HepG2 (cell line): ENCODE data around the gene APOC4. TPM values are rescaled to one million over a fixed set of nuclear protein-coding genes. Genes with fewer than 3 reads are reported as not detected.
A peak's percentile ranks its signal among the peaks of the same experiment; 100 is the strongest.

Experiments used
- ATAC-seq: fragments of 200-7000 bp; cut with Tn5 transposase; 3 replicates; pipeline ENCODE4 v1.9.1; 2020; ENCODE audit warnings: mild to moderate bottlenecking, moderate library complexity
- BruUV-seq: library from RNA; stranded (reverse); fragments of 400-500 nt; replicated peaks from 2 replicates; lab custom pipeline; 2021; lab: Mats Ljungman, UMichigan
- CTCF ChIA-PET: fragments of 300-600 bp; formaldehyde crosslinking; extraction: SDS; loops from one replicate; lab custom pipeline; 2021; ENCODE audit warnings: low total read pairs, inconsistent platforms, low intra/inter-chr PET ratio; lab: Yijun Ruan, JAX
- POLR2A ChIA-PET: fragments of 350-600 bp; sonication (Branson Sonifier 250); formaldehyde crosslinking; loops from one replicate; lab custom pipeline; 2020; ENCODE audit warnings: antibody characterized with exemption, inconsistent platforms; lab: Yijun Ruan, JAX
- DNase-seq: peaks from one replicate; pipeline ENCODE4 v3.0.0-alpha.2; 2015; ENCODE audit warnings: low spot score
- FAIRE-seq: peaks from 3 replicates; lab custom pipeline; 2011; peaks lifted over from hg19 to GRCh38; lab: Jason Lieb, UNC
- H2AFZ ChIP-seq: one replicate; pipeline ENCODE4 v1.6.1; 2011; ENCODE audit warnings: low read length, inconsistent platforms
- H3K27ac ChIP-seq: fragments of 300-600 bp; 3 replicates; pipeline ENCODE4 v1.8.0; 2011; ENCODE audit warnings: mixed run types, mild to moderate bottlenecking, mixed read lengths, low read length, inconsistent platforms; ENCODE audit not compliant: insufficient read depth; ENCODE audit errors: extremely low read length
- H3K27me3 ChIP-seq, 2 experiments: fragments of 200-600 bp in 1 of 2; 2 replicates in 1 of 2; 3 replicates in 1 of 2; pipeline versions ENCODE4 v1.6.0 to v1.8.0; 2011; ENCODE audit warnings: low read length in 2 of 2, mild to moderate bottlenecking in 2 of 2, moderate library complexity in 2 of 2, inconsistent platforms in 1 of 2; ENCODE audit not compliant: insufficient read depth in 2 of 2, control insufficient read depth in 1 of 2
- H3K36me3 ChIP-seq, 2 experiments: fragments of 200-600 bp in 1 of 2; replicated peaks in 1 of 2; 2 replicates in 1 of 2; 3 replicates in 1 of 2; pipeline versions ENCODE4 v1.5.1 to v1.8.0; 2011; ENCODE audit warnings: low read length in 2 of 2, inconsistent platforms in 1 of 2; ENCODE audit not compliant: insufficient read depth in 2 of 2, control insufficient read depth in 1 of 2
- H3K4me1 ChIP-seq: 2 replicates; pipeline ENCODE4 v1.5.1; 2012; ENCODE audit warnings: low read length, inconsistent platforms; ENCODE audit not compliant: insufficient read depth
- H3K4me2 ChIP-seq: 2 replicates; pipeline ENCODE4 v1.6.0; 2011; ENCODE audit warnings: low read depth, low read length, inconsistent platforms
- H3K4me3 ChIP-seq, 3 experiments: fragments of 200-600 bp in 1 of 3; sonication (generic), shearing (Covaris generic) in 1 of 3; replicated peaks in 1 of 3; 2 replicates each; pipeline ENCODE4 v1.5.1; 2011 to 2016; ENCODE audit warnings: low read length in 3 of 3, inconsistent platforms in 2 of 3, low read depth in 2 of 3, mild to moderate bottlenecking in 2 of 3, control low read depth in 1 of 3, mixed read lengths in 1 of 3; ENCODE audit not compliant: insufficient read depth in 1 of 3
- H3K79me2 ChIP-seq: one replicate; pipeline ENCODE4 v1.6.1; 2011; ENCODE audit warnings: low read length, inconsistent platforms; ENCODE audit not compliant: insufficient read depth
- H3K9ac ChIP-seq: 2 replicates; pipeline ENCODE4 v1.6.0; 2011; ENCODE audit warnings: mild to moderate bottlenecking, low read depth, low read length, inconsistent platforms; ENCODE audit not compliant: insufficient read depth
- H3K9me3 ChIP-seq: 2 replicates; pipeline ENCODE4 v1.5.1; 2012; ENCODE audit warnings: mild to moderate bottlenecking, low read length
- H4K20me1 ChIP-seq: 2 replicates; pipeline ENCODE4 v1.6.0; 2011; ENCODE audit warnings: inconsistent platforms, mild to moderate bottlenecking, low read length, moderate library complexity; ENCODE audit not compliant: insufficient read depth
- NCOA1 ChIP-seq: sonication (generic); formaldehyde crosslinking; IDR thresholded peaks from 2 replicates; pipeline ENCODE4 v1.9.0; 2021; ENCODE audit warnings: missing genetic modification reagents
- SP2 ChIP-seq: sonication (generic); formaldehyde crosslinking; IDR thresholded peaks from 2 replicates; pipeline ENCODE4 v1.5.1; 2020; ENCODE audit warnings: mild to moderate bottlenecking, missing genetic modification reagents
- TRIM22 ChIP-seq: fragments of 450-650 bp; IDR thresholded peaks from 2 replicates; pipeline ENCODE4 v1.6.1; 2017
- YY1 ChIP-seq: IDR thresholded peaks from 2 replicates; pipeline ENCODE4 v1.6.1; 2011; ENCODE audit warnings: low read length, low read depth, moderate library complexity, mild to moderate bottlenecking; ENCODE audit not compliant: insufficient read depth, insufficient replicate concordance
- ZNF280B ChIP-seq: sonication (generic); formaldehyde crosslinking; IDR thresholded peaks from 2 replicates; pipeline ENCODE4 v1.5.0; 2020; ENCODE audit warnings: missing genetic modification reagents, mild to moderate bottlenecking, borderline replicate concordance
- WGBS: methylation state at CpG from one replicate; pipeline ENCODE4 v1.1.6; 2017; ENCODE audit warnings: low lambda C conversion rate; 5-methylcytosine and 5-hydroxymethylcytosine counted together
- in situ Hi-C: cut with HindIII; loops from 2 replicates; pipeline ENCODE4 v1.10.0; 2017; ENCODE audit warnings: low pct_unique_long_range_greater_than_20kb; ENCODE audit not compliant: extremely low pct_ligation_motif_present
- intact Hi-C: fragments of 100-400 bp; cut with micrococcal nuclease; formaldehyde crosslinking; loops from one replicate; pipeline ENCODE4 v1.10.0; 2022; ENCODE audit not compliant: unreplicated experiment
- polyA plus RNA-seq, 8 experiments: library from polyadenylated mRNA; depleted of rRNA in 3 of 8; stranded (reverse) in 7 of 8; unstranded in 1 of 8; fragments of >200 nt; fragmentation: Illumina TruSeq in 4 of 8; extraction: Trizol in 4 of 8; gene quantifications; 2 replicates each; pipeline versions ENCODE4 v1.2.1 to v1.2.3, GENCODE V29; 2011 to 2016; ENCODE audit warnings: low read depth in 4 of 8, missing spikeins in 1 of 8, mixed read lengths in 1 of 8; ENCODE audit not compliant: insufficient read depth in 1 of 8
- total RNA-seq, 5 experiments: library from RNA; depleted of rRNA; stranded (reverse); fragments of >200 nt; fragmentation: Illumina TruSeq; extraction: Trizol; gene quantifications; 2 replicates each; pipeline ENCODE4 v1.2.3, GENCODE V29; 2016; ENCODE audit warnings: low read depth in 1 of 5

APOC4 gene
- total and polyA plus RNA-seq, 2 of the 13 experiments (the other 11 are each of a cell fraction or from before 2014, with no cell fraction given), result 0.46 TPM; not detected in 1

GRCh38 chr19:44957526-44957925, 15.5 kb downstream of the APOC4 start:
- no peak for DNase-seq
- peak overlapping the region in 1 of 3 experiments; percentile 24; a peak in 1 of 6 replicates for H3K4me3 ChIP-seq
- H3K79me2 ChIP-seq, result peaks cover 65% of the 10 kb centered on the region
- peaks cover 47% of the 10 kb centered on the region for H3K4me1 ChIP-seq
- FAIRE-seq, result no peak
- peak overlapping the region; percentile 97; the same call in 1 of the 2 replicates for H3K9ac ChIP-seq
- in situ Hi-C loops (no loop called here), intact Hi-C loops (loop anchor here (10.0 kb wide), 1 partner anchor 113 kb away; the partner anchor contains the start of gene NECTIN2)
- peak overlapping the region; percentile 96 for H3K4me2 ChIP-seq
- H3K27ac ChIP-seq, result no peak overlapping the region
- WGBS, result 100% methylated on average over 4 of the region's 7 CpGs
- no peaks in the 10 kb centered on the region for H3K9me3 ChIP-seq
- no peak overlapping the region for H2AFZ ChIP-seq
- H3K36me3 ChIP-seq, result peaks cover 7 to 29% of the 10 kb centered on the region in 2 experiments
- CTCF ChIA-PET, result no interaction called here
- TF ChIP-seq ZNF280B (CRISPR knock-in tag) (peak; percentile 66; the same call in 1 of the 2 replicates), YY1 (no peak)
- no TSS peak for BruUV-seq
- H4K20me1 ChIP-seq, result peaks cover 19% of the 10 kb centered on the region
- no peak for ATAC-seq
- no peaks in the 10 kb centered on the region; a peak in 1 of 5 replicates for H3K27me3 ChIP-seq
- POLR2A ChIA-PET, result interaction anchor here (1.2 to 5.2 kb wide), 3 partner anchors 12 to 53 kb away, joined by 3 to 57 read pairs (median 9); partner anchors contain the start of genes APOC2 and APOE

GRCh38 chr19:44958090-44958489, 16.1 kb downstream of the APOC4 start:
- Histone ChIP-seq H3K36me3 (peaks cover 7 to 30% of the 10 kb centered on the region in 2 experiments), H3K9me3 (no peaks in the 10 kb centered on the region), H2AFZ (no peak overlapping the region), H3K27ac (no peak overlapping the region), H3K9ac (0 out of 2 replicates have a peak overlapping the region, but pooled peaks have one; percentile 97), H4K20me1 (peaks cover 19% of the 10 kb centered on the region), H3K27me3 (no peaks in the 10 kb centered on the region; a peak in 1 of 5 replicates), H3K4me3 (no peak overlapping the region), H3K4me2 (0 out of 2 replicates have a peak overlapping the region, but pooled peaks have one; percentile 96), H3K79me2 (peaks cover 65% of the 10 kb centered on the region), H3K4me1 (peaks cover 47% of the 10 kb centered on the region)
- DNase-seq (no peak), FAIRE-seq (no peak), ATAC-seq (no peak)
- intact Hi-C loops, result loop anchor here (10.0 kb wide), 1 partner anchor 113 kb away; the partner anchor contains the start of gene NECTIN2
- BruUV-seq, result no TSS peak
- in situ Hi-C loops, result no loop called here
- CTCF ChIA-PET, result no interaction called here
- POLR2A ChIA-PET, result interaction anchor here (2.4 to 5.2 kb wide), 2 partner anchors 47 to 53 kb away, joined by 9 to 57 read pairs; partner anchors contain the start of gene APOE
- TF ChIP-seq NCOA1, result no peak
- TF ChIP-seq SP2 (CRISPR knock-in tag), result no peak
- no peak for TF ChIP-seq TRIM22
- WGBS, result 97% methylated on average over 9 of the region's 9 CpGs
